OCI-LY1 (cell line): ENCODE measurements around the gene SFMBT2.

Experiments used
- EZH2 ChIP-seq: fragments of 200-600 bp; sonication (generic), shearing (Covaris generic); IDR thresholded peaks from 2 replicates; pipeline ENCODE4 v1.8.0; 2017; ENCODE audit warnings: borderline replicate concordance, mixed run types, mild to moderate bottlenecking, antibody characterized with exemption, low read length, moderate library complexity, mixed read lengths
- TF ChIP-seq, protein P1 (sequence below): fragments of 200-600 bp; sonication (generic), shearing (Covaris generic); IDR thresholded peaks from 2 replicates; pipeline ENCODE4 v1.5.1; 2017; ENCODE audit warnings: mild to moderate bottlenecking, antibody characterized with exemption, low read length, moderate library complexity, mixed read lengths

DNA sequence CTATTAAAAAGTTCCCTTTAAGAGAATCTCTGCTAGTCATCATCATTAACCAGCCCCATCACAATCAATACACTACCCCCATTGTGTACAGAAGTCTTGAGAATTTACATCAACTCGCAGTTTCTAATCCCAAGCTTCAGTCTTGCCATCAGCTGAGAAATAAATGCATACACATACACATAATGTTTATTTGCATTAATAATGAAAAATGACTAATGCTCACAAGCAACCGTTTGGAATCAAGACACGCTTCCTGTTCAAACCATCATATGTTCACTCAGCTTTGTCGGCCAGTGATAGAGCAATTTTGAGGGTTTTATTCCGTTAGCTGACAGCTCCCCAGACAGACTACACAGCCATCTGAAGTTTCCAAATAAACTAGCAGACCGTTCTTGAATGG, 287.1 kb downstream of the SFMBT2 start:
- TF ChIP-seq, protein P1, sequence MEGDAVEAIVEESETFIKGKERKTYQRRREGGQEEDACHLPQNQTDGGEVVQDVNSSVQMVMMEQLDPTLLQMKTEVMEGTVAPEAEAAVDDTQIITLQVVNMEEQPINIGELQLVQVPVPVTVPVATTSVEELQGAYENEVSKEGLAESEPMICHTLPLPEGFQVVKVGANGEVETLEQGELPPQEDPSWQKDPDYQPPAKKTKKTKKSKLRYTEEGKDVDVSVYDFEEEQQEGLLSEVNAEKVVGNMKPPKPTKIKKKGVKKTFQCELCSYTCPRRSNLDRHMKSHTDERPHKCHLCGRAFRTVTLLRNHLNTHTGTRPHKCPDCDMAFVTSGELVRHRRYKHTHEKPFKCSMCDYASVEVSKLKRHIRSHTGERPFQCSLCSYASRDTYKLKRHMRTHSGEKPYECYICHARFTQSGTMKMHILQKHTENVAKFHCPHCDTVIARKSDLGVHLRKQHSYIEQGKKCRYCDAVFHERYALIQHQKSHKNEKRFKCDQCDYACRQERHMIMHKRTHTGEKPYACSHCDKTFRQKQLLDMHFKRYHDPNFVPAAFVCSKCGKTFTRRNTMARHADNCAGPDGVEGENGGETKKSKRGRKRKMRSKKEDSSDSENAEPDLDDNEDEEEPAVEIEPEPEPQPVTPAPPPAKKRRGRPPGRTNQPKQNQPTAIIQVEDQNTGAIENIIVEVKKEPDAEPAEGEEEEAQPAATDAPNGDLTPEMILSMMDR = no peak
- no peak for TF ChIP-seq EZH2
